NCI-H2029 treated with DMSO at 0.1 percent for 48 hours (cell line): ENCODE results near the gene CMTR2.

Experiments
- DNase-seq: peaks from one replicate; lab custom pipeline; 2025; lab: John Stamatoyannopoulos, UW

The CMTR2 gene

DNA sequence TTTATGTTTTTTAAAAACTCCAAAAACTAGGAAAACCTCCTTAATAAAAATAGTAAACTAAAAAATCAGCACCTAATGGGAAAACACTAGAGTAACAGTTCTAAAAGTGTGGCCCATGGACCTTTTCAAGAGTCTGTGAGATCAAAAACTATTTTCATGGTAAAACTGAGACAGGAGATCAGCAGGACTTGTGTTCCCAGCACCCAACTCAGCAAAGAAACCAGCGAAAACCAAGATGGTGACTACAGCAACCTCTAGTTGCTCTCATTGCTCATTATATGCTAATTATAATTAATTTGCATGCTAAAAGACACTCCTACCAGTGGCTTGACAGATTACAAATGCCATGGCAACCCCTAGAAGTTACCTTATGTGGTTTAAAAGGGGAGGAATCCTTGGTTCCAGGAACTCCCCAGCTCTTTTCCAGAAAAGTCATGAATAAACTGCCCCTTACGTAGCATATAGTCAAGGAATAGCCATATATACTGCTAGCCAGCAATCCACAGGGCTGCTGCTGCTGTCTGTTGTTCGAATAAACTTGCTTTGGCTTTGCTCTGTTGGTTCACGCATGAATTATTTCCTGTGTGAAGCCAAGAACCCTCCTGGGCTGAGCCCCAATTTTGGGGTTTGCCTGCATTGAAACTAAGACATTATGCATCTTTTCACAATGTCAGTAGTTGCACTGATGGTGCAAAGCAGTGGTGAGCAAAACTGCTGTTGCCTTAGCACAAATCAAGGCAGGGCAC lies 12.4 kb downstream of the CMTR2 start:
- no peak for DNase-seq

DNA sequence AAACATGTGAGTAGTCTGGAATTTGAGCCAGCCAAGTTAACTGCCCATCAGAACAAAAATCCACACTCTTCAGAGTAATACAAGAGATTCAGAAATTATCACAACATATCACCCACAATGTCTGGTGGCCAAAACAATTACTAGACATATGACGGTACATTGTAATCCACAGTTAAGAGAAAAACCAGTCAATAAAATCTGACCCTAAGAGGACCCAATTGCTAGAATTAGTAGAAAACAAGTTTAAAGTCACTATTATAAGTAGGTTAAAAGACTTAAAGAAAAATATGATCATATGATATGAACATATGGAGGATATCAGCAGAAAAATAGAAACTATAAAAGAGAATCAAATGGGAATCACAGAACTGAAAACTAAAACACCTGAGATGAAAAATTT lies 15.8 kb downstream of the CMTR2 start:
- no peak for DNase-seq

- DNase-seq = no peak
These were observed 24.9 kb downstream of the CMTR2 start for GRCh38 chr16:71264299-71264698.

DNA sequence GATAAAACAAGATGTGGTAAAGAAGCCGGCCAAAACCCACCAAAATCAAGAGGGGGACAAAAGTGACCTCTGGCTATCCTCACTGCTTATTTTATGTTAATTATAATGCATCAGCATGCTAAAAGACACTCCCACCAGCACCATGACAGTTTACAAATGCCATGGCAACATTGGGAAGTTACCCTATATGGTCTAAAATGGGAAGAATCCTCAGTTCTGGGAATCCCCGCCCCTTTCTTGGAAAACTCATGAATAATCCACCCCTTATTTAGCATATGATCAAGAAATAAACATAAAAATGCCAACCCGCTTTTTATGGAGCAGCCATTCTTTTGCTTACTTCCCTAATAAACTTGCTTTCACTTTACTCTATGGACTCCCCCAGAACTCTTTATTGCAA lies 25.6 kb downstream of the CMTR2 start:
- no peak for DNase-seq

- DNase-seq = no peak
These were observed 26.8 kb downstream of the CMTR2 start for GRCh38 chr16:71262391-71262790.

GRCh38 chr16:71260995-71261394 lies 28.2 kb downstream of the CMTR2 start:
- no peak for DNase-seq

DNA sequence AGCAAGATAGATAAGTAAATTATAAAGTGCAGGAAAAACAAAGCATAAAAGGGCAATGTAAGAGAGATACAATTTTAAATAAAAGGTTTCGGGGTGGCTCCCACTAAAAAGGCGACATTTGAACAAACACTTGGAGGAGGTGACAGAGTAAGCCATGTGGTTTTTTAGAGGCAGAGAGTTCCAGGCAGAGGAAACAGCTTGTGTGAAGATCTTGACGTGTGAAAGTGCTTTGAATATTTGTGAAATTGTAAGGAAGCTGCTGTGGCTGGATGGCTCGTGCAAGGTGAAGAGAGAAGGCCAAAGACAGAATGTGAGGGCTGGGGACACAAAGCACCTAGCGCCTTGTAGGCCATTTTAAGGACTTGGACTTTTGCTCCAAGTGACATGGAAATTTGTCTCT lies 30.1 kb downstream of the CMTR2 start:
- DNase-seq = no peak

GRCh38 chr16:71258372-71258771 lies 30.8 kb downstream of the CMTR2 start:
- DNase-seq = no peak

DNA sequence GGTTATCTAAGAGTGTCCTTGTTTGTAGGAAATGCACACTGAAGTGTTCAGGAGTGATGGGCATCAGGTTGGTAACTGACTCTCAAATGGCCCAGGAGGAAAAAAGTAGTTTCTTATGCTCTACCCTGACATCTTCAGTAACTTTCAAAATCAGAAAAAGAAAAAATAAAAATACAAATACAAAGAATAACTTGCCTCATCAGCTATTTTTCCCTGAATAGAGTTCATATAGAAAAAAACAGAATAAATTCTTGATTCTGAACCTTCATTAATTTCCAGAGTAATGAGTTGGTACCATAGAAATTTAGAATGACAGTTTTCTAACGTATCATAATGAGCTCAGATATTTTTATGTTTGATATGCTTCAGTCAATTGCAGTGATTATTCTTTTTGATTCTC lies 31.4 kb downstream of the CMTR2 start:
- DNase-seq = no peak

DNA sequence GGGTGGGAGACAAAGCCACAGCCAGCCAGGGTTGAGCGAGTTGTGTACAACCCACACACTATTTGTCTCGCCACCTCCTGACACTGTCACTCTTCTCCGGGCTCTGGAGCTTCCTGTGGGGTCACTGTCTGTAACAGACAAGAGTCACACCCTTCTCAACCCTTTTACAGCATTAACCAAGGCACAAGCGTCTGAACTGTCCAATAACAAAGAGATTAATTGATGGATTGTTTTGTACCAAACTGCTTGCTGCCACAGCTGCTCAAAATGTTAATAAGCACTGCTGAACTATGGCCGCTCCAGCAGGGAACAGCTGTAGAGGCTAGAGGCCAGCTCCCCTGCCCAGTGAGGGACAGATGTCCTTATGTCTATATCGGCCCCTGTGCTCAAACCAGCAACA lies 33.5 kb downstream of the CMTR2 start:
- no peak for DNase-seq

DNA sequence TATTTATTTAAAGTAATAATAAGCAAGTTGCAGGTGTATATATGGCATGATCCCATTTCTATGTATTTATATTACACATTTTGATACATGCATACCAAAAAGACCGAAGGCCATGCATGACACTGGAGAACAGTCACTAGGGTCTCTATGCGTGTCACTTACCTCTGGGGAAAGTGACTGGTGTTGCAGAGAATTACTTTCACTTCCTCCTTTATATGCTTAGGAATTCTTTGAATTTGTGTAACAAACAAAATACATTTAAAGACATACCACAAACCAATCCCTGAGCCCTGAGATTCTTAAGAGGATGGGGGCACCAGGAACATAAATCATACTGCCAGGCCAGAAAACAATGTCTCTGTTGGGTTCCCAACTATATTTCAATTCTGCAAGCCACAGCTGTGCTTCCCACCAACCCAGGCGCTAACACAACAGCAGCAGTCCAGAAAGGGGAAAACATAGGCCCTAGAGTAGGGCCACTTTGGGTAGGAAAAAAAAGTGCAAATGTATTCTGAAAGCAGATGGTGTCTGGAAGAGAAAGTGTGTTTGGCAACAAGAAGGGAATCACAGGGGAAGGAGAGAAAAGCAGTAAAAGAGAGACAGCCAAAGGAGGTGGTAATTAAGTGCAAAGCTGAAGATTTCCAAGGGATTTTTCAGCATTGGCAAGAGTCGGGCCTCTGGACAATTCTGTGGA lies 34.2 kb downstream of the CMTR2 start:
- DNase-seq = no peak

GRCh38 chr16:71250461-71251235 lies 38.6 kb downstream of the CMTR2 start:
- no peak for DNase-seq

GRCh38 chr16:71249399-71249798 lies 39.8 kb downstream of the CMTR2 start:
- DNase-seq = no peak

GRCh38 chr16:71247478-71247877 lies 41.7 kb downstream of the CMTR2 start:
- DNase-seq = no peak

GRCh38 chr16:71246309-71246708 lies 42.9 kb downstream of the CMTR2 start:
- DNase-seq = no peak

DNA sequence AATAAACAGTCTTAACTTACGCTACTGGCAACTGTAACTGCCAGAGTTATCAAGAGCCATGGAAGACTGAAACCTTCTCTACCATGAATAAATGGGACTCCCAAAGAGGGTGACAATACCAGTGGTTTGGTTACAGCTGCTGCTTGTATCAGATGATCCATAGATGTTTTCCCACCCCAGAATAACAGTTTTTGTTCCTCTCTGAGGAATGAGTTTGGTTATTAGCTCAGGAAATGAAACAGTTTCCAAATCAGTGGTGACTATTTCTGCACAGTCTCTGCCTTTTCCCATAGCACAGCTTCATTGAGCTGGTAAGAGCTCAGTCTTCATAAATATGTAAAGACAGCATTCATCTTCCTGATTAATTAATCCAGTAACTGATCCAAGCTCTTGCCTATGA lies 44.7 kb downstream of the CMTR2 start:
- no peak for DNase-seq

DNA sequence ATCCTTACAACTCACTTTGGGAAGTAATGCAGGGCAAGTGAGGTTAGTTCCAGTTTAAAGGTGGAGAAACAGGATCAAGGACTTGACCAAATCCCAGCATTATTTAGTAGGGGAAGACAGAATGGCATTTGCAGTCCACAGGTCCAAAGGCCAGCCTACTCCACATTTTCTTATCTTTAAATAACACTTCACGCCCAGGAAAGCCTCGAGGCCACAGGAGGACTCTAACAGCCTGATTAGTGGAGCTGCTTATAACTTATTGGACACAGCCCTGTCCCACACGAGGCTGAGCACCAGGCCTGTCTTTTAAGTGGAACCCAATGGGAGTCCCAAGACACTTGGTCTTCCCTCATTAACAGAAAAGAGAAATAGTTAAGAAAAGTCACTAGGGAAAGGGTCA lies 46.6 kb downstream of the CMTR2 start:
- DNase-seq = no peak

GRCh38 chr16:71242036-71242435 lies 47.2 kb downstream of the CMTR2 start:
- DNase-seq = no peak
